SK-N-SH (cell line): ENCODE results near the gene ETFA. TPM values are rescaled to one million over a fixed set of nuclear protein-coding genes. Genes with fewer than 3 reads are reported as not detected.
A peak's percentile ranks its signal among the peaks of the same experiment; 100 is the strongest.

Experiments
- CTCF ChIA-PET: fragments of 300-600, 350-600 bp; formaldehyde crosslinking; extraction: SDS; loops from one replicate; lab custom pipeline; 2021; lab: Yijun Ruan, JAX
- POLR2A ChIA-PET: fragments of 350-600 bp; sonication (Branson Sonifier 250); formaldehyde crosslinking; extraction: SDS; loops from one replicate; lab custom pipeline; 2020; ENCODE audit warnings: antibody characterized with exemption, inconsistent platforms; lab: Yijun Ruan, JAX
- DNase-seq: peaks from one replicate; pipeline ENCODE4 v3.0.0; 2012
- H2AFZ ChIP-seq: fragments of 200-600 bp; sonication (generic); 2 replicates; pipeline ENCODE4 v1.8.1; 2016; ENCODE audit warnings: antibody characterized with exemption, mild to moderate bottlenecking, low read depth
- H3F3A ChIP-seq: fragments of 200-600 bp; sonication (generic); replicated peaks from 2 replicates; pipeline ENCODE3; 2016; ENCODE audit warnings: antibody characterized with exemption, mild to moderate bottlenecking; ENCODE audit not compliant: insufficient read depth
- H3K27ac ChIP-seq, 2 experiments: fragments of 200-500 bp in 1 of 2; fragments of 200-600 bp in 1 of 2; sonication (Bioruptor generic) in 1 of 2; sonication (generic), shearing (Covaris generic) in 1 of 2; 2 replicates each; pipeline versions ENCODE4 v1.5.1 to v1.6.1; 2014 to 2016; ENCODE audit warnings: low read depth in 2 of 2, inconsistent platforms in 1 of 2, low read length in 1 of 2, mild to moderate bottlenecking in 1 of 2, mixed read lengths in 1 of 2
- H3K27me3 ChIP-seq: fragments of 200-600 bp; sonication (generic), shearing (Covaris generic); 2 replicates; pipeline ENCODE4 v1.6.1; 2016; ENCODE audit warnings: mixed run types; ENCODE audit not compliant: insufficient read depth
- H3K36me3 ChIP-seq, 2 experiments: fragments of 200-500 bp in 1 of 2; fragments of 200-600 bp in 1 of 2; sonication (Bioruptor generic) in 1 of 2; sonication (generic) in 1 of 2; replicated peaks in 1 of 2; 2 replicates each; pipeline versions ENCODE3 to v1.5.1; 2014 to 2016; ENCODE audit warnings: low read length in 1 of 2, mild to moderate bottlenecking in 1 of 2; ENCODE audit not compliant: insufficient read depth in 2 of 2, control insufficient read depth in 1 of 2
- H3K4me1 ChIP-seq, 2 experiments: fragments of 200-500 bp in 1 of 2; fragments of 200-600 bp in 1 of 2; sonication (Bioruptor generic) in 1 of 2; sonication (generic), shearing (Covaris generic) in 1 of 2; 2 replicates each; pipeline versions ENCODE4 v1.5.1 to v1.6.1; 2014 to 2016; ENCODE audit warnings: low read depth in 1 of 2, low read length in 1 of 2, mixed run types in 1 of 2; ENCODE audit not compliant: insufficient read depth in 2 of 2, control insufficient read depth in 1 of 2
- H3K4me2 ChIP-seq: fragments of 200-600 bp; sonication (generic), shearing (Covaris generic); 2 replicates; pipeline ENCODE4 v1.6.1; 2017; ENCODE audit warnings: mixed run types
- H3K4me3 ChIP-seq, 2 experiments: fragments of 200-500 bp in 1 of 2; fragments of 200-600 bp in 1 of 2; sonication (Bioruptor generic) in 1 of 2; sonication (generic), shearing (Covaris generic) in 1 of 2; 2 replicates each; pipeline versions ENCODE4 v1.5.1 to v1.8.1; 2014 to 2016; ENCODE audit warnings: low read depth in 2 of 2, inconsistent platforms in 1 of 2, low read length in 1 of 2, mild to moderate bottlenecking in 1 of 2, mixed read lengths in 1 of 2, moderate library complexity in 1 of 2
- H3K79me2 ChIP-seq: fragments of 200-600 bp; sonication (generic); 2 replicates; pipeline ENCODE4 v1.8.1; 2017; ENCODE audit warnings: mild to moderate bottlenecking; ENCODE audit not compliant: insufficient read depth
- H3K9ac ChIP-seq: fragments of 200-600 bp; sonication (generic); 2 replicates; pipeline ENCODE4 v1.6.1; 2017; ENCODE audit warnings: mixed run types
- H3K9me2 ChIP-seq: fragments of 200-600 bp; sonication (generic); 2 replicates; pipeline ENCODE4 v1.6.1; 2017; ENCODE audit warnings: mixed run types
- H3K9me3 ChIP-seq: fragments of 200-600 bp; sonication (generic); 2 replicates; pipeline ENCODE4 v1.6.1; 2017; ENCODE audit warnings: mixed run types, mild to moderate bottlenecking, moderate library complexity
- H4K20me1 ChIP-seq: fragments of 200-600 bp; sonication (generic); 2 replicates; pipeline ENCODE4 v1.6.1; 2017; ENCODE audit warnings: mild to moderate bottlenecking, mixed run types; ENCODE audit not compliant: insufficient read depth
- EZH2phosphoT487 ChIP-seq: fragments of 200-600 bp; sonication (generic); IDR thresholded peaks from 2 replicates; pipeline ENCODE4 v1.6.1; 2017; ENCODE audit warnings: low read depth, mixed run types, mild to moderate bottlenecking, antibody characterized with exemption, moderate library complexity, borderline replicate concordance
- FOXJ3 ChIP-seq: sonication (generic); formaldehyde crosslinking; IDR thresholded peaks from 2 replicates; pipeline ENCODE4 v1.5.1; 2020; ENCODE audit warnings: mild to moderate bottlenecking, missing genetic modification reagents
- GABPA ChIP-seq: IDR thresholded peaks from 2 replicates; pipeline ENCODE4 v1.4.0; 2012; ENCODE audit warnings: low read depth, mild to moderate bottlenecking
- IRF3 ChIP-seq: fragments of 150-350 bp; IDR thresholded peaks from 2 replicates; pipeline ENCODE4 v1.6.1; 2016; ENCODE audit warnings: mild to moderate bottlenecking, low read depth, low read length
- JUND ChIP-seq: IDR thresholded peaks from 2 replicates; pipeline ENCODE4 v1.4.0; 2012
- MEF2A ChIP-seq: IDR thresholded peaks from 2 replicates; pipeline ENCODE4 v1.4.0; 2012; ENCODE audit warnings: low read depth, borderline replicate concordance
- MXI1 ChIP-seq: IDR thresholded peaks from 2 replicates; pipeline ENCODE4 v1.6.1; 2012; ENCODE audit warnings: mild to moderate bottlenecking, low read depth, low read length, improper control_type of control experiment
- NRF1 ChIP-seq: IDR thresholded peaks from 2 replicates; pipeline ENCODE4 v1.6.1; 2012; ENCODE audit warnings: low read depth, mild to moderate bottlenecking, low read length
- PBX3 ChIP-seq: IDR thresholded peaks from 2 replicates; pipeline ENCODE4; 2012
- RAD21 ChIP-seq: IDR thresholded peaks from 2 replicates; pipeline ENCODE4 v1.6.1; 2012; ENCODE audit warnings: mild to moderate bottlenecking, low read length
- REST ChIP-seq: IDR thresholded peaks from 2 replicates; pipeline ENCODE4 v1.6.1; 2012; ENCODE audit warnings: mild to moderate bottlenecking, low read depth, low read length, moderate library complexity
- RXRA ChIP-seq: IDR thresholded peaks from 2 replicates; pipeline ENCODE4 v1.4.0; 2012; ENCODE audit warnings: low read depth, mild to moderate bottlenecking, borderline replicate concordance
- SMC3 ChIP-seq: IDR thresholded peaks from 2 replicates; pipeline ENCODE4 v1.6.1; 2012; ENCODE audit warnings: low read depth, low read length, improper control_type of control experiment
- TCF12 ChIP-seq: IDR thresholded peaks from 2 replicates; pipeline ENCODE4 v1.4.0; 2012
- YY1 ChIP-seq: IDR thresholded peaks from 2 replicates; pipeline ENCODE4 v1.4.0; 2012; ENCODE audit warnings: low read depth, mild to moderate bottlenecking
- ZBTB33 ChIP-seq: IDR thresholded peaks from 2 replicates; pipeline ENCODE4 v1.4.0; 2012; ENCODE audit warnings: low read depth, borderline replicate concordance
- WGBS: methylation state at CpG from one replicate; pipeline ENCODE4 v1.1.6; 2017; ENCODE audit warnings: low lambda C conversion rate; 5-methylcytosine and 5-hydroxymethylcytosine counted together
- polyA plus RNA-seq, 3 experiments: library from polyadenylated mRNA; depleted of rRNA; stranded (reverse); fragments of >200 nt; gene quantifications; 2 replicates each; pipeline ENCODE4 v1.2.3, GENCODE V29; 2012
- TF ChIP-seq, protein P1 (sequence below): IDR thresholded peaks from 2 replicates; pipeline ENCODE4 v1.4.0; 2012; ENCODE audit warnings: low read depth, borderline replicate concordance

Gene ETFA
- polyA plus RNA-seq, 1 of the 3 experiments (the other 2 are of a cell fraction): 122 TPM

- no peaks in the 10 kb centered on the region for H3K9me2 ChIP-seq
- DNase-seq: no peak
- H3K27me3 ChIP-seq: no peaks in the 10 kb centered on the region
- TF ChIP-seq, protein P1, sequence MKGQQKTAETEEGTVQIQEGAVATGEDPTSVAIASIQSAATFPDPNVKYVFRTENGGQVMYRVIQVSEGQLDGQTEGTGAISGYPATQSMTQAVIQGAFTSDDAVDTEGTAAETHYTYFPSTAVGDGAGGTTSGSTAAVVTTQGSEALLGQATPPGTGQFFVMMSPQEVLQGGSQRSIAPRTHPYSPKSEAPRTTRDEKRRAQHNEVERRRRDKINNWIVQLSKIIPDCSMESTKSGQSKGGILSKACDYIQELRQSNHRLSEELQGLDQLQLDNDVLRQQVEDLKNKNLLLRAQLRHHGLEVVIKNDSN: no peak
- TF ChIP-seq ZBTB33 (no peak), TCF12 (no peak), MEF2A (no peak), GABPA (no peak), MXI1 (no peak)
- H3K27ac ChIP-seq: no peak overlapping the region
- 92% methylated on average over 16 of the region's 16 CpGs for WGBS
- CTCF ChIA-PET: interaction anchor here (1.4 to 2.4 kb wide), 2 partner anchors 13 to 26 kb away, joined by 3 to 7 read pairs; no protein-coding TSS in a partner anchor
- peaks cover 8 to 34% of the 10 kb centered on the region in 2 experiments for H3K36me3 ChIP-seq
- peaks cover 10% of the 10 kb centered on the region; the same call in 1 of the 2 replicates for H3K79me2 ChIP-seq
- 0 out of 2 replicates have a peak, but pooled peaks cover 4% of the 10 kb centered on the region for H4K20me1 ChIP-seq
- POLR2A ChIA-PET: no interaction called here
- H3K4me3 ChIP-seq: no peak overlapping the region
- no peaks in the 10 kb centered on the region for H3K9me3 ChIP-seq
- no peak overlapping the region for H3K9ac ChIP-seq
- no peak overlapping the region for H3K4me2 ChIP-seq
- peaks cover 0 to 14% of the 10 kb centered on the region in 2 experiments; a peak in 2 of 4 replicates for H3K4me1 ChIP-seq
- no peak overlapping the region for H2AFZ ChIP-seq
- H3F3A ChIP-seq: no peaks in the 10 kb centered on the region
Measured at GRCh38 chr15:76343313-76343996, 32.2 kb upstream of the ETFA start.

- Histone ChIP-seq H3K4me2 (no peak overlapping the region), H3K9me3 (no peaks in the 10 kb centered on the region), H3K9ac (no peak overlapping the region), H4K20me1 (0 out of 2 replicates have a peak, but pooled peaks cover 4% of the 10 kb centered on the region), H3K27ac (no peak overlapping the region), H3K4me1 (peaks cover 0 to 18% of the 10 kb centered on the region in 2 experiments; a peak in 2 of 4 replicates), H3K9me2 (no peaks in the 10 kb centered on the region), H3K79me2 (peaks cover 18% of the 10 kb centered on the region), H3K36me3 (peaks cover under 1 to 30% of the 10 kb centered on the region in 2 experiments), H3K27me3 (no peaks in the 10 kb centered on the region), H3K4me3 (no peak overlapping the region), H3F3A (peaks cover under 1% of the 10 kb centered on the region), H2AFZ (no peak overlapping the region)
- peak; percentile 23 for DNase-seq
- ChIA-PET CTCF (interaction anchor here (1.4 to 2.4 kb wide), 2 partner anchors 12 to 26 kb away, joined by 3 to 7 read pairs; no protein-coding TSS in a partner anchor), POLR2A (no interaction called here)
- 98% methylated on average over 46 of the region's 87 CpGs for WGBS
- TF ChIP-seq RXRA: no peak
- TF ChIP-seq IRF3: no peak
- TF ChIP-seq TCF12: no peak
- TF ChIP-seq SMC3: no peak
- TF ChIP-seq FOXJ3: no peak
- no peak for TF ChIP-seq RAD21
- no peak for TF ChIP-seq EZH2phosphoT487
- no peak for TF ChIP-seq GABPA
- no peak for TF ChIP-seq REST
- no peak for TF ChIP-seq YY1
- no peak for TF ChIP-seq NRF1
- TF ChIP-seq JUND: no peak
- no peak for TF ChIP-seq PBX3
Measured at GRCh38 chr15:76342382-76343201, 31.3 kb upstream of the ETFA start.
